ENCODE measurements around the gene CYP21A2. TPM values are rescaled to one million over a fixed set of nuclear protein-coding genes. Genes with fewer than 3 reads are reported as not detected.
A peak's percentile ranks its signal among the peaks of the same experiment; 100 is the strongest.
"Not testable (repeated sequence)": the region's sequence is repeated elsewhere in the genome, so short reads cannot be mapped to it uniquely, and the experiment has no call there.

The CYP21A2 gene
- total RNA-seq, 1 donor from 2014 or later: 0.64 TPM

DNA sequence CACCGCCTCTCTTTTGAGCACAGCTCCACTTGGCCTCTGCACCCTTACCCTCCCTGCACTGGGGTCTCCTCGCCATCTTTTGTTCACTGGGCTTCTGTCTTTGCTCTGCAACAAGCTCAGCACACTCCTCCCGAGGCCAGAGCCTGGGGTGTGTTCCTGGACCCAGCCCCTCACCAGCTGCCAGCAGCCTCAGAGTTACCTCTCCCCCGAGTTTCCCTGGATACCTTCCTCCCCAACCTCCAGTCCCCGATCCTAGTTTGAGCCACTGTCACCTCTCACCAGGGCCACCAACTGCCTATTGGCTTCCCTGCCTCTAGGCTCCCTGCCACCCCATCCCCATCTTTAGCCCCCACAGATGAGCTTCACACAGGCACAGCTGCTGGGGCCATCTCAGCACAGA is 12.3 kb downstream of the CYP21A2 start:
- TF ChIP-seq, protein P1, sequence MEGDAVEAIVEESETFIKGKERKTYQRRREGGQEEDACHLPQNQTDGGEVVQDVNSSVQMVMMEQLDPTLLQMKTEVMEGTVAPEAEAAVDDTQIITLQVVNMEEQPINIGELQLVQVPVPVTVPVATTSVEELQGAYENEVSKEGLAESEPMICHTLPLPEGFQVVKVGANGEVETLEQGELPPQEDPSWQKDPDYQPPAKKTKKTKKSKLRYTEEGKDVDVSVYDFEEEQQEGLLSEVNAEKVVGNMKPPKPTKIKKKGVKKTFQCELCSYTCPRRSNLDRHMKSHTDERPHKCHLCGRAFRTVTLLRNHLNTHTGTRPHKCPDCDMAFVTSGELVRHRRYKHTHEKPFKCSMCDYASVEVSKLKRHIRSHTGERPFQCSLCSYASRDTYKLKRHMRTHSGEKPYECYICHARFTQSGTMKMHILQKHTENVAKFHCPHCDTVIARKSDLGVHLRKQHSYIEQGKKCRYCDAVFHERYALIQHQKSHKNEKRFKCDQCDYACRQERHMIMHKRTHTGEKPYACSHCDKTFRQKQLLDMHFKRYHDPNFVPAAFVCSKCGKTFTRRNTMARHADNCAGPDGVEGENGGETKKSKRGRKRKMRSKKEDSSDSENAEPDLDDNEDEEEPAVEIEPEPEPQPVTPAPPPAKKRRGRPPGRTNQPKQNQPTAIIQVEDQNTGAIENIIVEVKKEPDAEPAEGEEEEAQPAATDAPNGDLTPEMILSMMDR (IDR thresholded peaks at IDR 0.05; ENCODE audit: partially characterized antibody, unreplicated experiment): no peak
- Mint-ChIP-seq H3K9me3 (ENCODE audit: unreplicated experiment) (no peaks in the 10 kb centered on the region), H3K36me3 (ENCODE audit: unreplicated experiment) (no peaks in the 10 kb centered on the region), H3K4me1 (ENCODE audit: low read depth, unreplicated experiment) (no peaks in the 10 kb centered on the region), H3K27me3 (ENCODE audit: unreplicated experiment) (peaks cover 11% of the 10 kb centered on the region), H3K27ac (ENCODE audit: unreplicated experiment) (no peak overlapping the region), H3K4me3 (ENCODE audit: unreplicated experiment) (no peak overlapping the region)
- peak; percentile 5 for DNase-seq

DNA sequence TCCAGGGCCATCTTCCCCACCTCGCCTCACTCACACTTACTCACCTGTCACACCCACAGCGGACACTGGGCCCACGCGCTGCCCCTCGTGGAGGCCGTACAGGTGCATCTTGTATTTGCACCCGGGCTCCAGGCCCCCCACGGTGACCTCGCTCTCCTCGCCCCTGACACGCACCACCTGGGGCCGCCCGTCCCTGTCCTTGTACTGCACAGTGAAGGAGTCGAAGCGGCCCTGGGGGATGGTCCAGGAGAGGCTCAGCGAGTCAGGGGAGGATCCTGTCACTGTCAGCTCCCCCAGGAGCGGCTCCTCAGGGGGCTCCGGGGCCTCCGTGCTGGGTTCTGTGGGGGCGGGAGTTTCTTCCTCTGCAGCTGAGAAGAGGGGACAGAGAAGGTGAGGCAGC is 14.4 kb downstream of the CYP21A2 start:
- H3K4me1 Mint-ChIP-seq (ENCODE audit: low read depth, unreplicated experiment); H3K4me3 Mint-ChIP-seq (ENCODE audit: unreplicated experiment); H3K27ac Mint-ChIP-seq (ENCODE audit: unreplicated experiment); H3K9me3 Mint-ChIP-seq (ENCODE audit: unreplicated experiment); H3K36me3 Mint-ChIP-seq (ENCODE audit: unreplicated experiment): not testable (repeated sequence)
- peaks cover 14% of the 10 kb centered on the region for H3K27me3 Mint-ChIP-seq (ENCODE audit: unreplicated experiment)
- peak; percentile 13 for DNase-seq

DNA sequence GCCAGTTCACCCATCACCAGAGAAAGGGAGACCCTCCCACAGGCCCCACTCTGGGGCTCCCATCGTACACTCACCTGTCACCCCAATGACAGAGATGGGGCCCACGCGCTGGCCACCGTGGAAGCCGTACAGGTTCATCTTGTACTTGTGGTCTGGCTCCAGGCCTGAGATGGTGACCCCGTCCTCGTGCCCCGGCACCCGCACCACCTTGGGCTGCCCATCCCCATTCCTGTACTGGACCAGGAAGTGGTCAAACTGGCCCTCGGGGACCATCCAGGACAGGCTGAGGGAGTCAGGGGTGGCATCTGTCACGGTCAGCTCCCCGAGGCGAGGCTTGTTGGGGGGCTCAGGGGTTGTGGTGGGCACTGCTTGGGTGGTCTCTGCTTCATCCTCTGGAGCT is 15.1 kb downstream of the CYP21A2 start:
- not testable (repeated sequence) for H3K4me3 Mint-ChIP-seq (ENCODE audit: unreplicated experiment); H3K27ac Mint-ChIP-seq (ENCODE audit: unreplicated experiment); H3K4me1 Mint-ChIP-seq (ENCODE audit: low read depth, unreplicated experiment); H3K9me3 Mint-ChIP-seq (ENCODE audit: unreplicated experiment); DNase-seq; H3K36me3 Mint-ChIP-seq (ENCODE audit: unreplicated experiment)
- H3K27me3 Mint-ChIP-seq (ENCODE audit: unreplicated experiment): peaks cover 11% of the 10 kb centered on the region

DNA sequence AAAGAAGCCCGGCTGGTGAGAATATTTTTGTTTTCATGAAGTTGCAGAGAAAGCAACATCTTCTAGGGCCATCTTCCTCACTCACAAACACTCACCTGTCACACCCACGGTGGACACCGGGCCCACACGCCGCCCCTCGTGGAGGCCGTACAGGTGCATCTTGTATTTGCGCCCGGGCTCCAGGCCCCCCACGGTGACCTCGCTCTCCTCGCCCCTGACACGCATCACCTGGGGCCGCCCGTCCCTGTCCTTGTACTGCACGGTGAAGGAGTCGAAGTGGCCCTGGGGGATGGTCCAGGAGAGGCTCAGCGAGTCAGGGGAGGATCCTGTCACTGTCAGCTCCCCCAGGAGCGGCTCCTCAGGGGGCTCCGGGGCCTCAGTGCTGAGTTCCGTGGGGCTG is 17.5 kb downstream of the CYP21A2 start:
- not testable (repeated sequence) for H3K27me3 Mint-ChIP-seq (ENCODE audit: unreplicated experiment); H3K4me3 Mint-ChIP-seq (ENCODE audit: unreplicated experiment); H3K4me1 Mint-ChIP-seq (ENCODE audit: low read depth, unreplicated experiment); H3K27ac Mint-ChIP-seq (ENCODE audit: unreplicated experiment); DNase-seq; H3K36me3 Mint-ChIP-seq (ENCODE audit: unreplicated experiment); H3K9me3 Mint-ChIP-seq (ENCODE audit: unreplicated experiment)

DNA sequence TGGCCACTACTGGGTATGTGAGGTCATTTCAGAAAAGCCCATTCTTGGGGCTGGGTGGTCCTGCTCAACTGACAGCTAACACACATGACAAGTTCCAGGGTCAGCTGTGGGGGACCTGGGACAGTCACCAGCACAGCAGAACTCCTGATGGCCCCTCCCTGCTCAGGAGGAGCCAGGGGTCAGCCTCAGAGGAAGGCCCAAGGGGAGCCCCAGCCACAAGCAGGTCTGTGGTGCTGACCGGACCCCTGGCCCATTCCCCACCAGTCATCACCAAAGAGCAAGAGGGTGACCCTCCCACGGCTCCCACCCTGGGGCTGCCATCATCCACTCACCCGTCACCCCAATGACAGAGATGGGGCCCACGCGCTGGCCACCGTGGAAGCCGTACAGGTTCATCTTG is 18.0 kb downstream of the CYP21A2 start:
- TF ChIP-seq, protein P1 (IDR thresholded peaks at IDR 0.05; ENCODE audit: partially characterized antibody, unreplicated experiment): no peak
- H3K27ac Mint-ChIP-seq (ENCODE audit: unreplicated experiment): no peak overlapping the region
- H3K4me3 Mint-ChIP-seq (ENCODE audit: unreplicated experiment): no peak overlapping the region
- peaks cover 8% of the 10 kb centered on the region for H3K27me3 Mint-ChIP-seq (ENCODE audit: unreplicated experiment)
- no peak for DNase-seq
- no peaks in the 10 kb centered on the region for H3K36me3 Mint-ChIP-seq (ENCODE audit: unreplicated experiment)
- H3K4me1 Mint-ChIP-seq (ENCODE audit: low read depth, unreplicated experiment): no peaks in the 10 kb centered on the region
- H3K9me3 Mint-ChIP-seq (ENCODE audit: unreplicated experiment): no peaks in the 10 kb centered on the region

DNA sequence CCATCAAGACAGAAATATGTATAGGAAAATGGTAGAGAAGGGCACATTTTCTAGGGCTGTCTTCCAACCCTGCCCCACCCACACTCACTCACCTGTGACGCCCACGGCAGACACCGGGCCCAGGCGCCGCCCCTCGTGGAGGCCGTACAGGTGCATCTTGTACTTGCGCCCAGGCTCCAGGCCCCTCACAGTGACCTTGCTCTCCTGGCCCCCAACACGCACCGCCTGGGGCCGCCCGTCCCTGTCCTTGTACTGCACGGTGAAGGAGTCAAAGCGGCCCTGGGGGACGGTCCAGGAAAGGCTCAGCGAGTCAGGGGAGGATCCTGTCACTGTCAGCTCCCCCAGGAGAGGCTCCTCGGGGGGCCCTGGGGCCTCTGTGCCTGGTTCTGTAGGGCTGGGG is 19.8 kb downstream of the CYP21A2 start:
- Mint-ChIP-seq H3K4me3 (ENCODE audit: unreplicated experiment) (no peak overlapping the region), H3K4me1 (ENCODE audit: low read depth, unreplicated experiment) (no peaks in the 10 kb centered on the region), H3K27ac (ENCODE audit: unreplicated experiment) (no peak overlapping the region), H3K9me3 (ENCODE audit: unreplicated experiment) (no peaks in the 10 kb centered on the region), H3K27me3 (ENCODE audit: unreplicated experiment) (peaks cover 12% of the 10 kb centered on the region), H3K36me3 (ENCODE audit: unreplicated experiment) (no peaks in the 10 kb centered on the region)
- no peak for DNase-seq
- TF ChIP-seq, protein P1 (IDR thresholded peaks at IDR 0.05; ENCODE audit: partially characterized antibody, unreplicated experiment): no peak

DNA sequence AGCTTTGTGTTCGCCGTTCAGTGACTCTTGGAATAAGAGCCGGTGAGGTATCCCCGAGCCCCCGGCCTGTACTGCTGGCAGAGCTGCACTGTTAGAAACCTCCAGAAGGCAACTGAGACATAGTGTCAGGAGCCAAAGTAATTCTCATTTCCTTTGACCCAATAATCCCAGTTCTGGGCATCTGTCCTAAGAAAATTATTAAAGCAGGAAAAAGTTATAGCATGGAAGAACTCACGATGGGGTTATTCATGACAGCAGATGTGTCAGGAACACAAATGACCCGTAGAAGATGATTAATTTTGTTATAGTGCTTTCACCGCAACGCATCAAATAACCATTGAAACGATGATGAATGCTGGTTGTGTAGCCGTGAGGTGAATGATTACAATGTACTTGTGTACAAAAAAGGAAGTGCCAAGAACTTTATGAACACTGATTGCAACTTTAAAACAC is 20.3 kb downstream of the CYP21A2 start:
- TF ChIP-seq, protein P1 (IDR thresholded peaks at IDR 0.05; ENCODE audit: partially characterized antibody, unreplicated experiment): no peak
- H3K36me3 Mint-ChIP-seq (ENCODE audit: unreplicated experiment): no peaks in the 10 kb centered on the region
- no peak overlapping the region for H3K27ac Mint-ChIP-seq (ENCODE audit: unreplicated experiment)
- H3K4me1 Mint-ChIP-seq (ENCODE audit: low read depth, unreplicated experiment): no peaks in the 10 kb centered on the region
- DNase-seq: no peak
- no peaks in the 10 kb centered on the region for H3K9me3 Mint-ChIP-seq (ENCODE audit: unreplicated experiment)
- H3K27me3 Mint-ChIP-seq (ENCODE audit: unreplicated experiment): peaks cover 12% of the 10 kb centered on the region
- H3K4me3 Mint-ChIP-seq (ENCODE audit: unreplicated experiment): no peak overlapping the region
